ENCODE data around the gene CERS6.
A peak's percentile ranks its signal among the peaks of the same experiment; 100 is the strongest.
"Not testable (repeated sequence)": the region's sequence is repeated elsewhere in the genome, so short reads cannot be mapped to it uniquely, and the experiment has no call there.

Gene CERS6

GRCh38 chr2:168496906-168497305 is 40.8 kb downstream of the CERS6 start:
- FAIRE-seq (no peak), DNase-seq (ENCODE audit: low spot score) (no peak)

- DNase-seq (ENCODE audit: low spot score) = no peak
- FAIRE-seq = no peak
These were observed 43.4 kb downstream of the CERS6 start for GRCh38 chr2:168499500-168499899.

- FAIRE-seq = no peak
- DNase-seq (ENCODE audit: low spot score) = no peak
These were observed 44.4 kb downstream of the CERS6 start for GRCh38 chr2:168500516-168500915.

- DNase-seq (ENCODE audit: low spot score) (no peak), FAIRE-seq (no peak)
These were observed 45.5 kb downstream of the CERS6 start for GRCh38 chr2:168501466-168502065.

- DNase-seq (ENCODE audit: low spot score); FAIRE-seq: not testable (repeated sequence)
These were observed 46.8 kb downstream of the CERS6 start for GRCh38 chr2:168502852-168503251.

GRCh38 chr2:168503901-168504300 is 47.8 kb downstream of the CERS6 start:
- FAIRE-seq (no peak), DNase-seq (ENCODE audit: low spot score) (no peak)

GRCh38 chr2:168504323-168504722 is 48.3 kb downstream of the CERS6 start:
- FAIRE-seq = no peak
- no peak for DNase-seq (ENCODE audit: low spot score)

GRCh38 chr2:168510125-168510756 is 54.2 kb downstream of the CERS6 start:
- DNase-seq (ENCODE audit: low spot score) = no peak

GRCh38 chr2:168514692-168515091 is 58.6 kb downstream of the CERS6 start:
- FAIRE-seq (no peak), DNase-seq (ENCODE audit: low spot score) (no peak)

More at GRCh38 chr2:168510125-168510756, 54.2 kb downstream of the CERS6 start:
- FAIRE-seq = no peak

- DNase-seq (ENCODE audit: low spot score) (no peak), FAIRE-seq (no peak)
These were observed 59.4 kb downstream of the CERS6 start for GRCh38 chr2:168515502-168515901.

GRCh38 chr2:168517816-168518215 is 61.7 kb downstream of the CERS6 start:
- no peak for DNase-seq (ENCODE audit: low spot score)
- FAIRE-seq = no peak

- no peak for FAIRE-seq
- peak; percentile 21 for DNase-seq (ENCODE audit: low spot score)
These were observed 62.5 kb downstream of the CERS6 start for GRCh38 chr2:168518555-168519066.

- no peak for DNase-seq (ENCODE audit: low spot score)
- FAIRE-seq = no peak
These were observed 63.6 kb downstream of the CERS6 start for GRCh38 chr2:168519534-168520308.

GRCh38 chr2:168521053-168521741 is 65.1 kb downstream of the CERS6 start:
- FAIRE-seq = no peak
- DNase-seq (ENCODE audit: low spot score) = no peak

GRCh38 chr2:168522446-168522845 is 66.4 kb downstream of the CERS6 start:
- DNase-seq (ENCODE audit: low spot score) = no peak
- no peak for FAIRE-seq

- DNase-seq (ENCODE audit: low spot score) = no peak
- no peak for FAIRE-seq
These were observed 67.9 kb downstream of the CERS6 start for GRCh38 chr2:168524005-168524404.

GRCh38 chr2:168525020-168525419 is 68.9 kb downstream of the CERS6 start:
- no peak for DNase-seq (ENCODE audit: low spot score)
- no peak for FAIRE-seq

- no peak for FAIRE-seq
- DNase-seq (ENCODE audit: low spot score) = no peak
These were observed 69.8 kb downstream of the CERS6 start for GRCh38 chr2:168525716-168526446.

GRCh38 chr2:168526641-168527040 is 70.6 kb downstream of the CERS6 start:
- FAIRE-seq (no peak), DNase-seq (ENCODE audit: low spot score) (no peak)

- DNase-seq (ENCODE audit: low spot score) = no peak
These were observed 71.9 kb downstream of the CERS6 start for GRCh38 chr2:168528016-168528415.

GRCh38 chr2:168528469-168528868 is 72.4 kb downstream of the CERS6 start:
- FAIRE-seq (no peak), DNase-seq (ENCODE audit: low spot score) (no peak)

More at GRCh38 chr2:168528016-168528415, 71.9 kb downstream of the CERS6 start:
- FAIRE-seq = no peak
